ENCODE measurements around the gene PMM1.
"Not testable (repeated sequence)": the region's sequence is repeated elsewhere in the genome, so short reads cannot be mapped to it uniquely, and the experiment has no call there.

The PMM1 gene

DNA sequence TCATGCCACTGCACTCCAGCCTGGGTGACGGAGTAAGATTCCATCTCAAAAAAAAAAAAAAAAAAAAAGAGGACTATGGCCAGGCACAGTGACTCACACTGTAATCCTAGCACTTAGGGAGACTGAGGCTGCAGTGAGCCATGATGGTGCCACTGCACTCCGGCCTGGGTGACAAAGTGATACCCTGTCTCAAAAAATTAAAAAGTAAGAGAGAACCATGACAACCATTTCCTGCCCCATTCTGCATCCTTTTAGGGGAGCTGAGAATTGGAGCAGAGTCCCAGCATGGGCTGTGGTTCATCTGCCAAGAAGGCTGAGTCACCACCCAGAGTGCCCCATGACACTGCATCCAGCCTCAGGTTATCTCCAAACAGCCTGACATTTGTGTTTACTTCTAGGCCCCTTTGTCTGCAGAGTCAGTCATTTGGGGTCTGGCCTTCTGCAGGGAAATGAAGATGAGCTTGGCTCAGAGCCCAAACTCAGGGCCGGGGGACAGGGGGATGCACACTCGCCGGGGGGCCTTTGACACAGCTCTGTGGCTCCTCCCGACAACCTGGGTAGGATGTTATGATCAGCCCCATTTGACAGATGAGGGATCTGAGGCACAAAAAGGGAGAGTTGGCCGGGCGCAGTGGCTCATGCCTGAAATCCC, 24.1 kb downstream of the PMM1 start:
- Histone ChIP-seq H3K27ac (ENCODE audit: low read depth, low read length, severe bottlenecking) (peak overlapping the region; percentile 88), H3K4me3 (ENCODE audit: extremely low read depth, insufficient read depth, low read length, poor library complexity, severe bottlenecking) (no peak overlapping the region), H3K36me3 (ENCODE audit: control insufficient read depth, insufficient read depth, low read length) (no peaks in the 10 kb centered on the region), H3K4me1 (ENCODE audit: control insufficient read depth, insufficient read depth, low read length, poor library complexity, severe bottlenecking) (peaks cover 34% of the 10 kb centered on the region), H3K9me3 (ENCODE audit: control insufficient read depth, low read length) (no peaks in the 10 kb centered on the region)
- 57 to 70% methylated on average over 5 to 7 of the region's 8 CpGs for WGBS, 2 experiments (ENCODE audit: insufficient coverage in 2 of 2)

DNA sequence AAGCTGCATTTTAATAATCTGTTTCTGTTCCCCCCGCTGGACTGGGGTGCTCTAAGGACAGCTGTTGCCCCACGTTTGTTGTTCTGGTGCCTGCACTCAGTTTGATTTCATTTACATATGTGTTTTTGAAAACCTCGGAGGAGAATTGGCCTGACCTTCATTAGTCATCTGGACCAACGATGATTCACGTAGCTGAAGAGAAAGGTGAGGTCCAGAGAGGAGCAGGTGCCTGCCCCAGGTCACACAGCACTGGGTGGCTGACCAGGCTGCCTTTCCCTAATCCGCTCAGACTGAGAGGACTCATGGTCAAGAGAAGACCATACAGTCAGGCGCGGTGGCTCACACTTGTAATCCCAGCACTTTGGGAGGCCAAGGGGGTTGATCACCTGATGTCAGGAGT, 25.1 kb downstream of the PMM1 start:
- Histone ChIP-seq H3K36me3 (ENCODE audit: control insufficient read depth, insufficient read depth, low read length) (no peaks in the 10 kb centered on the region), H3K4me3 (ENCODE audit: extremely low read depth, insufficient read depth, low read length, poor library complexity, severe bottlenecking) (no peak overlapping the region), H3K27ac (ENCODE audit: low read depth, low read length, severe bottlenecking) (no peak overlapping the region), H3K9me3 (ENCODE audit: control insufficient read depth, low read length) (no peaks in the 10 kb centered on the region), H3K4me1 (ENCODE audit: control insufficient read depth, insufficient read depth, low read length, poor library complexity, severe bottlenecking) (peaks cover 42% of the 10 kb centered on the region)
- 91 to 97% methylated on average over 8 of the region's 8 CpGs for WGBS, 2 experiments (ENCODE audit: insufficient coverage in 2 of 2)

DNA sequence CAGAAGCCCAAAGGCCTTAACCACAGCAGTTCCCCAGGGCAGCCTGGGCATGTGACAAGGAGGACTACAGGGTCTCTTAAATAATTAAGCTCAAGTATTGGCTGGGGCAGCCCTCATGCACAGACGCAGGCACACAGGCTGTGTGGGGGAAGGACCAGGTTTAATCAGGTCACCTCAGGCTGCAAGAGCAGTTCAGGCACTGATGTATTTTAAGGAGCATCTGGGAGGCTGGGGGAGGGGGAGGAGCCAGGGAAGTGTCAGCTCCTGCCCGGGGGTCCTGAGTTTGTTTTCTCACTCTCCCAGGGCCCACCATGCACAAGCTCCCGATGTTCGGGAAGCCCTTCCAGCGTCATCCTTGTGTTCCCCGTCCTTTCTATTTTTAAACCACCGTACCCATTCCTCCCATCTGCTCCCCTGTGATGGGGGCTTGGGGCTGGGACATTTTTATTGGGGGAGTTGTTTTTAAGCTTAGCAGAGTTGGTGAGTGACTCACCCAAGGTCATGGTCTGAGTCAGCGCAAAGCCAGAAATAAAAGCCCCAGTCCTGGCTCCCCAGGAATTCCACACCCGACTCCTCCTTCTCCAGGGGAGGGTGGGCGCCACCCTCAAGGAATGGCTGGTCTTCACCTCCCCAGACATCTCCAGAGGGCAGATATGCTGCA, 26.5 kb downstream of the PMM1 start:
- WGBS, 2 experiments (ENCODE audit: insufficient coverage in 2 of 2): 35 to 62% methylated on average over 3 to 5 of the region's 10 CpGs
- Histone ChIP-seq H3K4me1 (ENCODE audit: control insufficient read depth, insufficient read depth, low read length, poor library complexity, severe bottlenecking) (peaks cover 38% of the 10 kb centered on the region), H3K36me3 (ENCODE audit: control insufficient read depth, insufficient read depth, low read length) (no peaks in the 10 kb centered on the region), H3K27ac (ENCODE audit: low read depth, low read length, severe bottlenecking) (peak overlapping the region; percentile 73), H3K4me3 (ENCODE audit: extremely low read depth, insufficient read depth, low read length, poor library complexity, severe bottlenecking) (no peak overlapping the region), H3K9me3 (ENCODE audit: control insufficient read depth, low read length) (no peaks in the 10 kb centered on the region)

DNA sequence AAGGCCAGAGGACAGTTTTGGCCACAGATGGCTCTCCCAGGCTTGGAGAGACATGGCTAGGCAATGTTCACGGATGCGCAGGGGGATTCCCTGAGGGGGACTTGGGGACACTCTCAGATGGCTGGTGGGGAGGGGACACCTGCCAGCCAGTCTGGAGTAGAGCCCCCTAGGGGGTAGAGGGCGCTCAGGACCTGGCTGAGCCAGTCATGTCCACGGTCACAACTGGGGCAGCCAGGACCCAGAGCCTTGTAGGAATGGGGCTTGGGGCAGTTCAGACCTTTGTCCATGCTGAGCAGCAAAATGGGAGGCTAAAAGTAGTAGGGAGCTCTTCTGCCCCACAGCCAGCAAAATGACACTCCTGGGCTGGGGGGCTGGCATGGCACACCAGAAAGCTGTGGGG, 27.2 kb downstream of the PMM1 start:
- H3K9me3 ChIP-seq (ENCODE audit: control insufficient read depth, low read length): no peaks in the 10 kb centered on the region
- peaks cover 38% of the 10 kb centered on the region for H3K4me1 ChIP-seq (ENCODE audit: control insufficient read depth, insufficient read depth, low read length, poor library complexity, severe bottlenecking)
- WGBS, 2 experiments (ENCODE audit: insufficient coverage in 2 of 2): 78 to 81% methylated on average over 4 of the region's 4 CpGs
- H3K27ac ChIP-seq (ENCODE audit: low read depth, low read length, severe bottlenecking): peak overlapping the region; percentile 73
- no peaks in the 10 kb centered on the region for H3K36me3 ChIP-seq (ENCODE audit: control insufficient read depth, insufficient read depth, low read length)
- H3K4me3 ChIP-seq (ENCODE audit: extremely low read depth, insufficient read depth, low read length, poor library complexity, severe bottlenecking): no peak overlapping the region

DNA sequence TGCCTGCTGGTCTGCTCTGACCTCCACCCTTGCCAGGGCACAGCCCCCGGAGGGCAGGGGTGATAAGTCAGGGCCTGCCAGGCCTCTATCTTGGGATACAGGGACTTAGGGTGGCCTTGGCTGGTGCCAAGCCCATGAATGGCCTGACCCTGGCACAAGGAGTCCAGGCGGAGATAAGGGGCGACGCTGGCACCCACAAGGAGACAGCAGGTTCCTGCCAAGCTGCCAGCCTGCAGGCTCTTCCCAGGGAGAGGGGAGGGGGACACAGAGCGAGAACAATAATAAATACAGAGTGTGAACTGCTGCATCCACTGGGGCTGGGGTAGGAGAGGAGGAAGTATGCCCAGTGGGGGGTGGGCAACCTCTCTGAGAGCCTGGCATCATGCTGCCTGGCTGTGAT, 27.9 kb downstream of the PMM1 start:
- 77 to 85% methylated on average over 4 to 5 of the region's 5 CpGs for WGBS, 2 experiments (ENCODE audit: insufficient coverage in 2 of 2)
- Histone ChIP-seq H3K36me3 (ENCODE audit: control insufficient read depth, insufficient read depth, low read length) (no peaks in the 10 kb centered on the region), H3K4me3 (ENCODE audit: extremely low read depth, insufficient read depth, low read length, poor library complexity, severe bottlenecking) (peak overlapping the region; percentile 33), H3K27ac (ENCODE audit: low read depth, low read length, severe bottlenecking) (peak overlapping the region; percentile 3), H3K9me3 (ENCODE audit: control insufficient read depth, low read length) (no peaks in the 10 kb centered on the region), H3K4me1 (ENCODE audit: control insufficient read depth, insufficient read depth, low read length, poor library complexity, severe bottlenecking) (peaks cover 38% of the 10 kb centered on the region)

DNA sequence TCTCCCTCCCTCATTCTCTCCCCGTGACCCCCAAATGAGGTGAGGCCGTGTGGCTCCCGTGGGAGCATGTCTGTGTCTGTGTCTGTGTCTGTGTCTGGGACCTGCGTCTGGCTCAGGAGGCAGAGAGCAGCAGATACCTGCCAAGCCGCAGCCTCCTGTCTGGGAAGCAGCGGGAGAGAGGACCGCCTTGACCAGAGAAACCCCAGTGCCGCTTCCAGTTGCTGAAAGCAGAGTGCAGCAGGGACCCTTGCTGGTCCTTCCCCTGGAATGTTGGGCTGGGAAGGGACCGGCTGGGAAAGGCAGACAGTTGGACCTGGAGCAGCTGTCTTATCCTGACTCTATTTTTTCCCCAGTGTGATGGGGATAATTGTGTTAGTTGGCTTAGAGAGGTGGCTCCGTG, 28.3 kb downstream of the PMM1 start:
- peak overlapping the region; percentile 37 for H3K27ac ChIP-seq (ENCODE audit: low read depth, low read length, severe bottlenecking)
- H3K9me3 ChIP-seq (ENCODE audit: control insufficient read depth, low read length): no peaks in the 10 kb centered on the region
- peak overlapping the region; percentile 33 for H3K4me3 ChIP-seq (ENCODE audit: extremely low read depth, insufficient read depth, low read length, poor library complexity, severe bottlenecking)
- 34 to 50% methylated on average over 1 to 6 of the region's 10 CpGs for WGBS, 2 experiments (ENCODE audit: insufficient coverage in 2 of 2)
- peaks cover 38% of the 10 kb centered on the region for H3K4me1 ChIP-seq (ENCODE audit: control insufficient read depth, insufficient read depth, low read length, poor library complexity, severe bottlenecking)
- H3K36me3 ChIP-seq (ENCODE audit: control insufficient read depth, insufficient read depth, low read length): no peaks in the 10 kb centered on the region

DNA sequence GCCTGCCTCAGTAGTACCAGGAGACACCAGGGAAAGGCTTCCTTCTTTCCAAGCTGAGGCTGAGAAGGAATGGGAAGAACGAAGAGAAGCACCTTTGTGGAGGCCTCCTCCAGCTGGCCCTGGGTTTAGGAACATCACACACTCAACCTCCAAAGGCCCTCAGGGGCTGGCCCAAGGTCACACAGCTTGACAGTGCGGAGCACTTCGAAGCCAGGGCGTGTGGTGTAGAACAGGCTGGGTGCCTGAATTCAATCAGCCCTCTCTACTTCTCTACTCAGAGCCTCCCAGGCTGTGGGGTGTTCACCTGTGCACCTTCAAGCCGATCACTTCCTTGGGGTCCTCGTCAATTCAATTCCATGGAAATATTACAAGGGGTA, 29.6 kb downstream of the PMM1 start:
- WGBS, 2 experiments (ENCODE audit: insufficient coverage in 2 of 2): 72 to 89% methylated on average over 3 to 4 of the region's 6 CpGs
- Histone ChIP-seq H3K4me1 (ENCODE audit: control insufficient read depth, insufficient read depth, low read length, poor library complexity, severe bottlenecking) (peaks cover 38% of the 10 kb centered on the region), H3K27ac (ENCODE audit: low read depth, low read length, severe bottlenecking) (no peak overlapping the region), H3K9me3 (ENCODE audit: control insufficient read depth, low read length) (no peaks in the 10 kb centered on the region), H3K36me3 (ENCODE audit: control insufficient read depth, insufficient read depth, low read length) (no peaks in the 10 kb centered on the region), H3K4me3 (ENCODE audit: extremely low read depth, insufficient read depth, low read length, poor library complexity, severe bottlenecking) (no peak overlapping the region)

DNA sequence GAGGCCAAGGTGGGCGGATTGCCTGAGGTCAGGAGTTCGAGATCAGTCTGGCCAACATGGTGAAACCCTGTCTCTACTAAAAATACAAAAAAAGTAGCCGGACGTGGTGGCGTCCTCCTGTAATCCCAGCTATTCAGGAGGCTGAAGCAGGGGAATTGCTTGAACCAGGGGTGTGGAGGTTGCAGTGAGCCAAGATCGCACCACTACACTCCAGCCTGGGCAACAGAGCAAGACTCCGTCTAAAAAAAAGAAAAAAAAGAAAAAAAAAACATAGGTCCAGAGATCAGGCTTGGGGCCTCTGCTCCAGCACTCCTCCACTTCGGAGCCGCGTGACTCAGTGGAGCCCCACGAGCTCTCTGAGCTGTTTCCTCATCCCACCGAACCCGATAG, 31.4 kb downstream of the PMM1 start:
- H3K9me3 ChIP-seq (ENCODE audit: control insufficient read depth, low read length); H3K36me3 ChIP-seq (ENCODE audit: control insufficient read depth, insufficient read depth, low read length); H3K4me3 ChIP-seq (ENCODE audit: extremely low read depth, insufficient read depth, low read length, poor library complexity, severe bottlenecking); H3K27ac ChIP-seq (ENCODE audit: low read depth, low read length, severe bottlenecking): not testable (repeated sequence)
- 91 to 97% methylated on average over 10 of the region's 13 CpGs for WGBS, 2 experiments (ENCODE audit: insufficient coverage in 2 of 2)
- peaks cover 34% of the 10 kb centered on the region for H3K4me1 ChIP-seq (ENCODE audit: control insufficient read depth, insufficient read depth, low read length, poor library complexity, severe bottlenecking)

DNA sequence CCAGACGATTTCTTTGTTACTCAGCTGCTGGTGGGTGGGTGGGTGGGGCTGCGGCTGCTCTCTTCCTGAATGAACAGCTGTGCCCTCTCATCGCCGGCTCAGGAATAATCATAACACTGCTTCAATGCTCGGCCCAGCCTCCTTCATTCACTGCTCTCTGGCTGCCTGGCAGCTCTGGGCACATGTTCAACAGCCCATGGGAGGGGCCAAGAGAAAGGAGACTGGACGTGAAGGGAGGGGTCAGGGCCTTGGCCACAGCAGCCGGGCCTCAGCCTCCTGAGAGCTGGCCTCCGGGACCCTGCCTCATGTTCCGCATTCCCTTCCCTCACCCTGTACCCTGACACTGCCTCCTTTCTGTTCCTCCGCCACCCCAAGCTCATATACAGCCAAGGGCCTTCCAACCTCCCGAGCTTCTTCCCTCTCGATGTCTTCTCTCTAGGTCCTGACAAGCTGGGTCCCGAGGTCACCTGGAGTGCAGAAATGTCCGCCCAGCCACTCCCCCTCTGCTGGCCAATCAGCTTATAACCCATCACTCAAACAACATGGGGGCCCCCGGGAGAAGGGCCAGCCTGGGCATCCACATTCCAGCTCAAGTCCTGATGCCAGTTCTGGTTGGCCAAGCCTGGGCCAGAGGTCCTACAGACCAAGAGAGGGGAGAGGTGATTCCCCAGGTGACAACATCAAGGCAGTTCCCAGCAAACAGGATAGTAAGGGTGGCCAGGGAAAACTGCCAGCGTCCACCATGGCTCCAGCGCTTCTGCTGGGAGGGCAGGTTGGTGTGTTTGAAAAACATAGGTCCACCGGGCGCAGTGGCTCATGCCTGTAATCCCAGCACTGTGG, 32.0 kb downstream of the PMM1 start:
- 77 to 82% methylated on average over 13 to 14 of the region's 19 CpGs for WGBS, 2 experiments (ENCODE audit: insufficient coverage in 2 of 2)
- H3K9me3 ChIP-seq (ENCODE audit: control insufficient read depth, low read length): no peaks in the 10 kb centered on the region
- H3K4me3 ChIP-seq (ENCODE audit: extremely low read depth, insufficient read depth, low read length, poor library complexity, severe bottlenecking): no peak overlapping the region
- H3K36me3 ChIP-seq (ENCODE audit: control insufficient read depth, insufficient read depth, low read length): no peaks in the 10 kb centered on the region
- no peak overlapping the region for H3K27ac ChIP-seq (ENCODE audit: low read depth, low read length, severe bottlenecking)
- H3K4me1 ChIP-seq (ENCODE audit: control insufficient read depth, insufficient read depth, low read length, poor library complexity, severe bottlenecking): peaks cover 30% of the 10 kb centered on the region

DNA sequence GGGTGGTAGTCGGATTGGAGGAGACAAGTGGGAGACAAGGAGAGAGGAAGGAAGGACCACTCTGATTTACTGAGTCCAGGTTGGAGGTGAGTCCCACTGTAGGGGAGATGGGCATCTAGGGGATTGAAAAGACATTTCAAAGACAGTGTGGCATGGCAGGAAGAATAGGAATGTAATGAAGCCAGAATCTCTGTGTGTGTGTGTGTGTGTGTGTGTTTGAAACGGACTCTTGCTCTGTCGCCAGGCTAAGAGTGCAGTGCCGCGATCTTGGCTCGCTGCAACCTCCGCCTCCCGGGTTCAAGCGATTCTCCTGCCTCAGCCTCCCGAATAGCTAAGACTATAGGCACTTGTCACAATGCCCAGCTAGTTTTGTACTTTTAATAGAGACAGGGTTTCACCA, 33.1 kb downstream of the PMM1 start:
- Histone ChIP-seq H3K27ac (ENCODE audit: low read depth, low read length, severe bottlenecking) (no peak overlapping the region), H3K4me3 (ENCODE audit: extremely low read depth, insufficient read depth, low read length, poor library complexity, severe bottlenecking) (no peak overlapping the region), H3K36me3 (ENCODE audit: control insufficient read depth, insufficient read depth, low read length) (no peaks in the 10 kb centered on the region), H3K9me3 (ENCODE audit: control insufficient read depth, low read length) (no peaks in the 10 kb centered on the region), H3K4me1 (ENCODE audit: control insufficient read depth, insufficient read depth, low read length, poor library complexity, severe bottlenecking) (peaks cover 20% of the 10 kb centered on the region)
- WGBS, 2 experiments (ENCODE audit: insufficient coverage in 2 of 2): 94 to 96% methylated on average over 10 of the region's 10 CpGs
